Mononuclear cell (primary cell): ENCODE data around the gene NEDD4L. TPM values are rescaled to one million over a fixed set of nuclear protein-coding genes. Genes with fewer than 3 reads are reported as not detected.
"Not testable (repeated sequence)": the region's sequence is repeated elsewhere in the genome, so short reads cannot be mapped to it uniquely, and the experiment has no call there.

Source experiments
- H3K27me3 ChIP-seq: 2 replicates; pipeline ENCODE4 v1.6.0; 2011; ENCODE audit warnings: low read length, control low read depth; ENCODE audit not compliant: insufficient read depth
- H3K4me1 ChIP-seq: 2 replicates; pipeline ENCODE4 v1.5.1; 2011; ENCODE audit warnings: mild to moderate bottlenecking, low read length, control low read depth; ENCODE audit not compliant: insufficient read depth
- H3K4me3 ChIP-seq: 2 replicates; pipeline ENCODE4 v1.5.1; 2011; ENCODE audit warnings: mild to moderate bottlenecking, low read length, moderate library complexity
- H3K9me3 ChIP-seq: 2 replicates; pipeline ENCODE4 v1.5.1; 2011; ENCODE audit warnings: low read depth, mild to moderate bottlenecking, control low read depth, low read length
- total RNA-seq: library from RNA; depleted of rRNA; stranded (reverse); fragments of >200 nt; gene quantifications from one replicate; pipeline ENCODE4 v1.2.3, GENCODE V29; 2012

The NEDD4L gene
- total RNA-seq: 8.7 TPM

DNA sequence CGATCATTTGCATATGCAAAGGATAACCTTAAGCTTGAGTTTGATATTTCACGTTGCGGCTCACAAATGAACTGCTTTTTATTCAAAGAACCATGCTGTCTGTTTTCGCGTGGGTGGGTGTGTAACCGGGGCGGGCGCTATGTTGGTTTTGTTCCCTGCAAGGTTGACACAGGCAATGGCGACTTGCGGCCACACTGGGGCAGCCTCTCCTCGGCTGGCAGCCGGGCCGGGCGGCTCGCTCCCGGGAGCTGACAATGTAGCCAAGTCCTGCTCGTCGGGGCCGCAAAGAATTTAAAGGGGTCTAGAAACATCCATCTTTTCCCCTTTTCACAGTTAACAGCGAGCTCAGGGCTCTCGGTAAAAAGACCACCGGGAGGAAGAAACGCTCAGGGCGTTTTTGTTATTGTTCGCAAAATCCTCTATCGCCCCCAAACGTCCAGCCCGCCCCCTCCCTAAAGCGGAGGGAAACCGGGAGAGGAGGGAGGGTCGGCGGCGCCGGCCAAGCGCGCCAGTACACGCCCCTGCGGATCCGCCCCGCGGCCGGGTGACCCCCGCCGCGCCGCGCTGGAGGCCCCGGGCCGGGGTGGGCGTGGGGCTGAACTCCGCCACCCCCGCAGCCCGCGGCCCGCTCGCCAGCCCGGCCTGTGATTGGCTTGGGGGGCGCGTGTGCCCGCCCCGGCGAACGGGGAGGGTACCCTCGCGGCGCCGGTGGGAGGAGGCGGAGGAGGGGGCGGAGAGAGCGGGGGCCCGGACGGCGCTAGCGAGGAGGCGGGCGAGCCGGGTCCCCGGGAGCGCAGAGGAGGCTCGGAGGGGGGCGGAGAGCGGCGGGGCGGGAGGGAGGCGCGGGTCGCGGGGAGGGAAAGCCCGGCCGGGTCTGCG lies at the start of gene NEDD4L:
Gene NEDD4L (plus strand): TSS at position 736 of the 879 bp plus-strand sequence. CDS start 435 bp downstream, outside the sequence.
- Histone ChIP-seq H3K4me3 (peak within 1 kb of the TSS; percentile 55), H3K27me3 (peaks cover 14% of the 10 kb centered on the region), H3K9me3 (no peaks in the 10 kb centered on the region), H3K4me1 (peaks cover 30% of the 10 kb centered on the region)

GRCh38 chr18:57995331-57995730 lies 48.7 kb upstream of the NEDD4L start:
- Histone ChIP-seq H3K4me3 (no peak overlapping the region), H3K9me3 (no peaks in the 10 kb centered on the region), H3K4me1 (no peaks in the 10 kb centered on the region), H3K27me3 (no peaks in the 10 kb centered on the region)

- not testable (repeated sequence) for H3K9me3 ChIP-seq, H3K27me3 ChIP-seq, H3K4me1 ChIP-seq, H3K4me3 ChIP-seq
Observed at GRCh38 chr18:57996894-57997293, 47.1 kb upstream of the NEDD4L start.

GRCh38 chr18:57997820-57998219 lies 46.2 kb upstream of the NEDD4L start:
- Histone ChIP-seq H3K9me3 (no peaks in the 10 kb centered on the region), H3K27me3 (peaks cover 2% of the 10 kb centered on the region), H3K4me1 (no peaks in the 10 kb centered on the region), H3K4me3 (no peak overlapping the region)

- no peak overlapping the region for H3K4me3 ChIP-seq
- H3K4me1 ChIP-seq: no peaks in the 10 kb centered on the region
- H3K27me3 ChIP-seq: peaks cover 4% of the 10 kb centered on the region
- no peaks in the 10 kb centered on the region for H3K9me3 ChIP-seq
Observed at GRCh38 chr18:57998461-57998860, 45.6 kb upstream of the NEDD4L start.

- H3K9me3 ChIP-seq: no peaks in the 10 kb centered on the region
- no peaks in the 10 kb centered on the region for H3K4me1 ChIP-seq
- H3K4me3 ChIP-seq: no peak overlapping the region
- peaks cover 6% of the 10 kb centered on the region for H3K27me3 ChIP-seq
Observed at GRCh38 chr18:58004317-58004716, 39.7 kb upstream of the NEDD4L start.

- H3K4me1 ChIP-seq: no peaks in the 10 kb centered on the region
- H3K9me3 ChIP-seq: no peaks in the 10 kb centered on the region
- no peak overlapping the region for H3K4me3 ChIP-seq
- peaks cover 6% of the 10 kb centered on the region for H3K27me3 ChIP-seq
Observed at GRCh38 chr18:58005011-58005410, 39.0 kb upstream of the NEDD4L start.

- Histone ChIP-seq H3K9me3 (no peaks in the 10 kb centered on the region), H3K4me1 (no peaks in the 10 kb centered on the region), H3K27me3 (peaks cover 6% of the 10 kb centered on the region), H3K4me3 (no peak overlapping the region)
Observed at GRCh38 chr18:58005885-58006523, 38.0 kb upstream of the NEDD4L start.

DNA sequence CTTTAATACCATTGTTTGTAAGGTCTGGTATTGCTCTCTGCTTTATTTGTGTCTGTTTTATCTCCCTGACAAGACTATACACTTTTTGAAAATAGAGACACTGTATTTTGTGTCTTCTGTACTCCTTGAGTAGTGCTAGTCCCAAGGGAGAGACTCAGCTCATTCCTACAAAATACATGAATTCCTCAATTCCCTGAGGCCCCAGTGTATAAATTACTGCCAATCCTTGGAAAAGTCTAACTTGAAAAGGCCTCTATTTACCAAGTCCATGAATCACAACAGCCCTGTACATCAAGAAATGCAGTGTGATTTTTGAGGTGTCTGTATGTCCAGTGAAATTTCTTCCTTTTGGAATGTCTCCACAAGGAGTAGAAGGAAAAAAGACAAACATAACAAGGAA lies 34.9 kb upstream of the NEDD4L start:
- Histone ChIP-seq H3K4me3 (no peak overlapping the region), H3K4me1 (no peaks in the 10 kb centered on the region), H3K27me3 (no peaks in the 10 kb centered on the region)

DNA sequence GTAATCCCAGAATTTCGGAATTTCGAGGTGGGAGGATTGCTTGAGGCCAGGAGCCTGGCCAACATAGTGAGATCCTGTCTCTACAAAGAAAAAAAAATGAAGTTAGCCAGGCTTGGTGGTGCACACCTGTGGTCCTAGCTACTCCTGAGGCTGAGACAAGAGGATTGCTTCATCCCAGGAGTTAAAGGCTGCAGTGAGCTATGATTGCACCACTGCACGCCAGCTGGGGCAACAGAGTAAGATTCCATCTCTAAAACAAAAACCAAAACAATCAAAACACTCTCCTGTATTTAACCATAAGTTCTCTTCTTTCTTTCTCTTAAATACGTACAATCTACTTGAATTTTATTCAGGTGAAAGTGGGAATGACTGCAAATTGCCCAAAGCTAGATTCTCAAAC lies 33.8 kb upstream of the NEDD4L start:
- Histone ChIP-seq H3K4me1 (peaks cover 3% of the 10 kb centered on the region), H3K27me3 (no peaks in the 10 kb centered on the region), H3K9me3 (no peaks in the 10 kb centered on the region), H3K4me3 (no peak overlapping the region)

More for the DNA sequence above, 34.9 kb upstream of the NEDD4L start:
- no peaks in the 10 kb centered on the region for H3K9me3 ChIP-seq

GRCh38 chr18:58012356-58012755 lies 31.7 kb upstream of the NEDD4L start:
- H3K4me3 ChIP-seq: no peak overlapping the region
- peaks cover 9% of the 10 kb centered on the region for H3K4me1 ChIP-seq
- H3K27me3 ChIP-seq: peaks cover 2% of the 10 kb centered on the region
- no peaks in the 10 kb centered on the region for H3K9me3 ChIP-seq

DNA sequence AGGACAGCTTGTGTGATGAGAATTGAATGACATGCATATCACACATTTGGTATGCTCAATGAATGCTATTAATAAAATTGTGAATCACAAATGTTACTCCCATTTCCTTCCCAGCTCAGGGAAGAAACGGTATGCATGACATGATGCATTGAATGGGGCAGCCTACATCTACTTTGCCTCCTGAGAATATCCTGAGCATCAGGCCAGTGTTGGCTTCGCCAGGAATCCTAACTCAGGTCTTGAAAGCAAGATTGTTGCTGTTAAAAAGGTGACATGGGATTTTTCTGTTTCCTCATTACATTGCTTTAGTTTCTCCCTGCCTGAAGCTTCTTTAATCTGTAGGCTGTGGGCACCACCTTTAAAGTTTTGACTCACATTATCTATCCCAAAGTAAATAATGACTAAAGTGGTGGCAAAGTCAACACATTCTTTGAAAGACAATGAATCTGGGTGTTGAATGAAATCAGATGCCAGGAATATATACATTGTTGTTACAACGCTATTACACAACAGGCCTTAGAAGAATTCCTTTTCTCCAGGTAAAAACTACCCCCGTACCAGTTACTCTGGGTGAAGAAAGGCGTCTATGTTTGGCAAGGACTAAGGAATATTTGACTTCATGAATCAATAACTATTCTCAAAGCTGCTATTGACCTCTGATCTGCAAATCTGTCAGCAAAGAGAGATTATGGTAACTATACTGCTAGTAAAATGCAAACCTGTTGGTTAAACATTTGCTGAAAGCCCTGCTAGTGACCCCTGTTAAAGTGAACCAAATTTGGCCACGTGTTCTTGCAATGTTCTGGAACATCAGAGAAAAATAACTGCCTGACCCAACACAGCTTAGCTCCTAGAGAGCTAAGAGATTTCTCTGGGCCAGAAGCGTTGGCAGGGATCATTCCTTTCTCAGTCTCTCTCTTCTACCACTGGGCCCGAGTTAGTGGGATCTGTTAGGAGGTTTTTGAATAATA lies 30.5 kb upstream of the NEDD4L start:
- Histone ChIP-seq H3K4me1 (peaks cover 9% of the 10 kb centered on the region), H3K27me3 (peaks cover 3% of the 10 kb centered on the region), H3K9me3 (no peaks in the 10 kb centered on the region), H3K4me3 (no peak overlapping the region)

- no peak overlapping the region for H3K4me3 ChIP-seq
- H3K27me3 ChIP-seq: peaks cover 3% of the 10 kb centered on the region
- H3K4me1 ChIP-seq: peaks cover 9% of the 10 kb centered on the region
- H3K9me3 ChIP-seq: no peaks in the 10 kb centered on the region
Observed at GRCh38 chr18:58015065-58015780, 28.8 kb upstream of the NEDD4L start.

DNA sequence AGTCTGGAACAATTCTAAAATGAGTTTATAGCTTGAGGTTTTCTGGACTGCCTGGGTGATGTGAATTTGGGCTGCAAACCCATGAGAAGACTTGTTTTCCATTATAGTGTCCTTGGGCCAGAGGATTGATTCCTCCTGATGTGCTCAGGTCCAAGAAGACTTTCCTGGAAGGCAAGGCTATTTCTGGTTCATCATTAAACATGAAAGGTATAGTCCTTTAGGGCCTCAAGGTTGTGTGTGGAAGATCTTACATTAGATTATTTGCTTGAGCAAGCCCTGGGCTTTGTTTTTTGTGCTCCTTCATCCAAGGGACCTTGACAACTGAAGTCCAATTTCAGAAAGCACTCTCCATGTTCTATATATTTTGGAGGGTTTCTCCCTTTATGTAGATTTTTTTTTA lies 26.8 kb upstream of the NEDD4L start:
- H3K4me1 ChIP-seq: peaks cover 9% of the 10 kb centered on the region
- no peaks in the 10 kb centered on the region for H3K9me3 ChIP-seq
- H3K27me3 ChIP-seq: peaks cover 3% of the 10 kb centered on the region
- H3K4me3 ChIP-seq: no peak overlapping the region
